ENCODE results near the gene LRRC63. TPM values are rescaled to one million over a fixed set of nuclear protein-coding genes. Genes with fewer than 3 reads are reported as not detected.

LRRC63 gene
- total RNA-seq, 5 donors from 2014 or later (not counting 1 experiment from before 2014, with no cell fraction given) = 0.43 to 0.82 (median 0.54) TPM

- peak overlapping the region; percentile 96 to 99 for H3K27ac Mint-ChIP-seq
- H3K36me3 Mint-ChIP-seq = peaks cover 4% of the 10 kb centered on the region
- WGBS (ENCODE audit: insufficient coverage) = 100% methylated on average over 2 of the region's 3 CpGs
- peaks cover 0 to 8% (median 4%) of the 10 kb centered on the region in 3 donors for H3K9me3 Mint-ChIP-seq
- no peaks in the 10 kb centered on the region for H3K36me3 ChIP-seq (ENCODE audit: control insufficient read depth in 2 of 2, extremely low read depth in 1 of 2, insufficient read depth in 1 of 2, low read length in 1 of 2)
- no peak overlapping the region for H3K4me3 ChIP-seq (ENCODE audit: control insufficient read depth in 1 of 2, extremely low read depth in 1 of 2, low read length in 1 of 2)
- CTCF ChIA-PET = interaction anchor here (1.7 to 3.2 kb wide), 4 partner anchors 17 to 170 kb away, joined by 8 to 32 read pairs (median 12); no protein-coding TSS in a partner anchor
- peaks cover 36 to 40% of the 10 kb centered on the region in 2 experiments for H3K4me1 ChIP-seq (ENCODE audit: control insufficient read depth in 1 of 2, extremely low read depth in 1 of 2, insufficient read depth in 2 of 2, low read length in 2 of 2)
- DNase-seq = peak in 1 of 35 experiments; percentile 12
- H3K4me1 Mint-ChIP-seq = peaks cover 61 to 66% (median 62%) of the 10 kb centered on the region in 3 donors
- H3K27me3 Mint-ChIP-seq = no peaks in the 10 kb centered on the region
- H3K27ac ChIP-seq (ENCODE audit: low read length) = peak overlapping the region; percentile 86
- H3K4me3 Mint-ChIP-seq = peak overlapping the region in 1 of 3 donors; percentile 50
- ATAC-seq (replicated peaks in 1 of 4) = no peak
- H3K27me3 ChIP-seq (replicated peaks in 1 of 2; ENCODE audit: control insufficient read depth in 2 of 2, extremely low read depth in 1 of 2, insufficient read depth in 2 of 2, low read length in 1 of 2) = no peaks in the 10 kb centered on the region
- POLR2A ChIA-PET = interaction anchor here in 1 of 2 donors (0.5 kb wide), 1 partner anchor 120 kb away, joined by 3 read pairs; no protein-coding TSS in a partner anchor
- no peaks in the 10 kb centered on the region for H3K9me3 ChIP-seq
Observed at GRCh38 chr13:46296921-46297320, 85.2 kb downstream of the LRRC63 start.

- ATAC-seq (replicated peaks in 1 of 4) (no peak), DNase-seq (peak in 1 of 35 experiments; percentile 26)
- ChIA-PET POLR2A (interaction anchor here in 1 of 2 donors (0.5 kb wide), 1 partner anchor 121 kb away, joined by 3 read pairs; no protein-coding TSS in a partner anchor), CTCF (interaction anchor here in 1 of 2 donors (3.2 kb wide), 1 partner anchor 24 kb away, joined by 32 read pairs; no protein-coding TSS in a partner anchor)
- Histone ChIP-seq H3K4me1 (ENCODE audit: control insufficient read depth in 1 of 2, extremely low read depth in 1 of 2, insufficient read depth in 2 of 2, low read length in 2 of 2) (peaks cover 36 to 40% of the 10 kb centered on the region in 2 experiments), H3K9me3 (no peaks in the 10 kb centered on the region), H3K36me3 (ENCODE audit: control insufficient read depth in 2 of 2, extremely low read depth in 1 of 2, insufficient read depth in 1 of 2, low read length in 1 of 2) (no peaks in the 10 kb centered on the region), H3K27me3 (replicated peaks in 1 of 2; ENCODE audit: control insufficient read depth in 2 of 2, extremely low read depth in 1 of 2, insufficient read depth in 2 of 2, low read length in 1 of 2) (no peaks in the 10 kb centered on the region), H3K4me3 (ENCODE audit: control insufficient read depth in 1 of 2, extremely low read depth in 1 of 2, low read length in 1 of 2) (no peak overlapping the region), H3K27ac (ENCODE audit: low read length) (peak overlapping the region; percentile 86)
- Mint-ChIP-seq H3K27me3 (no peaks in the 10 kb centered on the region), H3K4me1 (peaks cover 61 to 66% (median 62%) of the 10 kb centered on the region in 3 donors), H3K4me3 (peak overlapping the region in 2 of 3 donors; percentile 2 to 50), H3K27ac (peak overlapping the region; percentile 96 to 99), H3K36me3 (peaks cover 4% of the 10 kb centered on the region), H3K9me3 (peaks cover 3 to 11% (median 4%) of the 10 kb centered on the region in 3 donors)
- WGBS (ENCODE audit: insufficient coverage) = 41% methylated on average over 2 of the region's 3 CpGs
Observed at GRCh38 chr13:46297361-46297811, 85.7 kb downstream of the LRRC63 start.

- peak in 1 of 35 experiments; percentile 30 for DNase-seq
- H3K4me1 ChIP-seq (ENCODE audit: control insufficient read depth in 1 of 2, extremely low read depth in 1 of 2, insufficient read depth in 2 of 2, low read length in 2 of 2) = peaks cover 6 to 7% of the 10 kb centered on the region in 2 experiments
- peak overlapping the region; percentile 3 to 64 (median 22) for H3K4me3 Mint-ChIP-seq
- no peaks in the 10 kb centered on the region for H3K36me3 ChIP-seq (ENCODE audit: control insufficient read depth in 2 of 2, extremely low read depth in 1 of 2, insufficient read depth in 1 of 2, low read length in 1 of 2)
- no peaks in the 10 kb centered on the region for H3K27me3 ChIP-seq (replicated peaks in 1 of 2; ENCODE audit: control insufficient read depth in 2 of 2, extremely low read depth in 1 of 2, insufficient read depth in 2 of 2, low read length in 1 of 2)
- no peaks in the 10 kb centered on the region for H3K9me3 ChIP-seq
- peak overlapping the region; percentile 48 for H3K27ac ChIP-seq (ENCODE audit: low read length)
- H3K9me3 Mint-ChIP-seq = peaks cover 4 to 12% (median 6%) of the 10 kb centered on the region in 3 donors
- ATAC-seq (replicated peaks in 1 of 4) = peak; percentile 57 to 77 (median 68)
- H3K4me1 Mint-ChIP-seq = peaks cover 19 to 32% (median 23%) of the 10 kb centered on the region in 3 donors
- CTCF ChIA-PET = interaction anchor here (0.5 to 1.7 kb wide), 2 partner anchors 8 to 140 kb away, joined by 4 to 10 read pairs; no protein-coding TSS in a partner anchor
- H3K4me3 ChIP-seq (ENCODE audit: control insufficient read depth in 1 of 2, extremely low read depth in 1 of 2, low read length in 1 of 2) = no peak overlapping the region
- peak overlapping the region; percentile 37 to 48 for H3K27ac Mint-ChIP-seq
- no peaks in the 10 kb centered on the region for H3K27me3 Mint-ChIP-seq
- peaks cover 4% of the 10 kb centered on the region for H3K36me3 Mint-ChIP-seq
- POLR2A ChIA-PET = interaction anchor here in 1 of 2 donors (0.6 to 0.7 kb wide), 2 partner anchors 11 to 17 kb away, joined by 3 read pairs; no protein-coding TSS in a partner anchor
- WGBS (ENCODE audit: insufficient coverage) = no CpG with 5 or more reads among the region's 7 CpGs
Observed at GRCh38 chr13:46303742-46304385, 92.1 kb downstream of the LRRC63 start.

GRCh38 chr13:46304546-46304945 lies 92.8 kb downstream of the LRRC63 start:
- POLR2A ChIA-PET = no interaction called here
- Mint-ChIP-seq H3K4me3 (peak overlapping the region in 1 of 3 donors; percentile 64), H3K36me3 (peaks cover 6% of the 10 kb centered on the region), H3K27me3 (no peaks in the 10 kb centered on the region), H3K4me1 (peaks cover 15 to 29% (median 18%) of the 10 kb centered on the region in 3 donors), H3K9me3 (peaks cover 3 to 9% (median 6%) of the 10 kb centered on the region in 3 donors), H3K27ac (peak overlapping the region in 1 of 2 donors; percentile 56)
- Histone ChIP-seq H3K9me3 (no peaks in the 10 kb centered on the region), H3K4me1 (ENCODE audit: control insufficient read depth in 1 of 2, extremely low read depth in 1 of 2, insufficient read depth in 2 of 2, low read length in 2 of 2) (peaks cover 6 to 7% of the 10 kb centered on the region in 2 experiments), H3K27me3 (replicated peaks in 1 of 2; ENCODE audit: control insufficient read depth in 2 of 2, extremely low read depth in 1 of 2, insufficient read depth in 2 of 2, low read length in 1 of 2) (no peaks in the 10 kb centered on the region), H3K27ac (ENCODE audit: low read length) (peak overlapping the region; percentile 48), H3K36me3 (ENCODE audit: control insufficient read depth in 2 of 2, extremely low read depth in 1 of 2, insufficient read depth in 1 of 2, low read length in 1 of 2) (no peaks in the 10 kb centered on the region), H3K4me3 (ENCODE audit: control insufficient read depth in 1 of 2, extremely low read depth in 1 of 2, low read length in 1 of 2) (no peak overlapping the region)
- WGBS (ENCODE audit: insufficient coverage) = 100% methylated on average over 1 of the region's 3 CpGs
- DNase-seq (no peak), ATAC-seq (replicated peaks in 1 of 4) (no peak)
- CTCF ChIA-PET = interaction anchor here (0.5 to 1.7 kb wide), 4 partner anchors 9 to 1869 kb away, joined by 3 to 10 read pairs (median 4); no protein-coding TSS in a partner anchor

GRCh38 chr13:46307554-46307953 lies 95.8 kb downstream of the LRRC63 start:
- Histone ChIP-seq H3K4me1 (ENCODE audit: control insufficient read depth in 1 of 2, extremely low read depth in 1 of 2, insufficient read depth in 2 of 2, low read length in 2 of 2) (peaks cover 6 to 7% of the 10 kb centered on the region in 2 experiments), H3K36me3 (ENCODE audit: control insufficient read depth in 2 of 2, extremely low read depth in 1 of 2, insufficient read depth in 1 of 2, low read length in 1 of 2) (no peaks in the 10 kb centered on the region), H3K9me3 (no peaks in the 10 kb centered on the region), H3K27me3 (replicated peaks in 1 of 2; ENCODE audit: control insufficient read depth in 2 of 2, extremely low read depth in 1 of 2, insufficient read depth in 2 of 2, low read length in 1 of 2) (no peaks in the 10 kb centered on the region), H3K27ac (ENCODE audit: low read length) (no peak overlapping the region), H3K4me3 (ENCODE audit: control insufficient read depth in 1 of 2, extremely low read depth in 1 of 2, low read length in 1 of 2) (no peak overlapping the region)
- ChIA-PET CTCF (interaction anchor here (0.6 kb wide), 2 partner anchors 12 to 13 kb away, joined by 3 to 4 read pairs; no protein-coding TSS in a partner anchor), POLR2A (interaction anchor here in 1 of 2 donors (0.6 kb wide), 1 partner anchor 9 kb away, joined by 5 read pairs; no protein-coding TSS in a partner anchor)
- ATAC-seq (replicated peaks in 1 of 4) (no peak), DNase-seq (no peak)
- WGBS (ENCODE audit: insufficient coverage) = no CpG with 5 or more reads among the region's 1 CpG
- H3K9me3 Mint-ChIP-seq = peaks cover 0 to 6% (median 4%) of the 10 kb centered on the region in 3 donors
- no peak overlapping the region for H3K4me3 Mint-ChIP-seq
- H3K27ac Mint-ChIP-seq = no peak overlapping the region
- H3K36me3 Mint-ChIP-seq = peaks cover 8% of the 10 kb centered on the region
- H3K4me1 Mint-ChIP-seq = peaks cover 15 to 32% (median 17%) of the 10 kb centered on the region in 3 donors
- H3K27me3 Mint-ChIP-seq = no peaks in the 10 kb centered on the region

GRCh38 chr13:46310066-46310465 lies 98.3 kb downstream of the LRRC63 start:
- ATAC-seq (replicated peaks in 1 of 4) = no peak
- H3K27ac Mint-ChIP-seq = no peak overlapping the region
- no peak for DNase-seq
- no peak overlapping the region for H3K4me3 ChIP-seq (ENCODE audit: control insufficient read depth in 1 of 2, extremely low read depth in 1 of 2, low read length in 1 of 2)
- ChIA-PET CTCF (no interaction called here), POLR2A (no interaction called here)
- no peak overlapping the region for H3K4me3 Mint-ChIP-seq
- peaks cover 0 to 8% of the 10 kb centered on the region in 2 experiments for H3K4me1 ChIP-seq (ENCODE audit: control insufficient read depth in 1 of 2, extremely low read depth in 1 of 2, insufficient read depth in 2 of 2, low read length in 2 of 2)
- no CpG with 5 or more reads among the region's 1 CpG for WGBS (ENCODE audit: insufficient coverage)
- no peak overlapping the region for H3K27ac ChIP-seq (ENCODE audit: low read length)
- H3K36me3 ChIP-seq (ENCODE audit: control insufficient read depth in 2 of 2, extremely low read depth in 1 of 2, insufficient read depth in 1 of 2, low read length in 1 of 2) = peaks cover 0 to 3% of the 10 kb centered on the region in 2 donors
- H3K9me3 ChIP-seq = no peaks in the 10 kb centered on the region
- H3K4me1 Mint-ChIP-seq = peaks cover 13 to 27% (median 16%) of the 10 kb centered on the region in 3 donors
- H3K9me3 Mint-ChIP-seq = peaks cover 0 to 6% (median 4%) of the 10 kb centered on the region in 3 donors
- no peaks in the 10 kb centered on the region for H3K27me3 Mint-ChIP-seq
- H3K27me3 ChIP-seq (replicated peaks in 1 of 2; ENCODE audit: control insufficient read depth in 2 of 2, extremely low read depth in 1 of 2, insufficient read depth in 2 of 2, low read length in 1 of 2) = no peaks in the 10 kb centered on the region
- H3K36me3 Mint-ChIP-seq = peaks cover 19% of the 10 kb centered on the region

Measured in T-cell (primary cell).